Right lobe of liver (tissue), 6 donors: ENCODE results near the gene KLHL22. TPM values are rescaled to one million over a fixed set of nuclear protein-coding genes. Genes with fewer than 3 reads are reported as not detected.

ENCODE experiments used
- ATAC-seq, 4 donors: fragments of 200-7000 bp; cut with Tn5 transposase; one replicate each; pipeline ENCODE4 v1.9.1; 2020; ENCODE audit warnings: mild to moderate bottlenecking in 4 of 4, moderate library complexity in 4 of 4
- DNase-seq, 3 donors: peaks; one replicate each; pipeline ENCODE4 v3.0.0-alpha.2; 2020
- H3K27ac ChIP-seq, 3 donors: fragments of 200-600 bp; one replicate each; pipeline ENCODE4 v1.8.0; 2022
- H3K27me3 ChIP-seq, 2 donors: fragments of 200-600 bp; one replicate each; pipeline ENCODE4 v1.8.0; 2022
- H3K36me3 ChIP-seq, 4 donors: fragments of 200-600 bp; sonication (generic) in 1 of 4; one replicate each; pipeline versions ENCODE4 v1.5.1 to v1.8.0; 2017 to 2022; ENCODE audit warnings: control low read depth in 1 of 4
- H3K4me1 ChIP-seq, 4 donors: fragments of 200-600 bp; sonication (generic) in 1 of 4; one replicate each; pipeline versions ENCODE4 v1.5.1 to v1.8.0; 2017 to 2022; ENCODE audit warnings: control low read depth in 1 of 4
- H3K4me3 ChIP-seq, 3 donors: fragments of 200-600 bp; one replicate each; pipeline ENCODE4 v1.8.0; 2022
- H3K9me3 ChIP-seq, 4 donors: fragments of 200-600 bp; sonication (generic) in 1 of 4; one replicate each; pipeline versions ENCODE4 v1.5.1 to v1.8.0; 2017 to 2022; ENCODE audit warnings: control low read depth in 1 of 4
- POLR2A ChIP-seq: fragments of 450-650 bp; IDR thresholded peaks from one replicate; pipeline ENCODE4 v1.6.1; 2017; ENCODE audit warnings: antibody characterized with exemption, mild to moderate bottlenecking
- WGBS: methylation state at CpG from one replicate; pipeline ENCODE4 v1.1.6; 2018; ENCODE audit warnings: low coverage, low lambda C conversion rate; ENCODE audit not compliant: insufficient coverage; ENCODE audit errors: missing lambda C conversion rate; 5-methylcytosine and 5-hydroxymethylcytosine counted together
- intact Hi-C, 2 donors: fragments of 100-400 bp; cut with DNase I; formaldehyde crosslinking; loops; one replicate each; pipeline versions ENCODE4 v1.11.2 to v1.14.1; 2022
- total RNA-seq, 6 experiments: library from RNA; depleted of rRNA in 2 of 6; stranded (reverse); fragments of >200 nt in 2 of 6; fragmentation: NEBNext Ultra II Directional in 3 of 6; extraction: Animal tissue kit (Norgen Biotek cat#: 25700) in 3 of 6; gene quantifications; one replicate each; pipeline versions ENCODE4 v1.1.0 to v1.2.4, GENCODE V29; 2016 to 2023
- TF ChIP-seq, protein P1 (sequence below), 4 donors: fragments of 200-600 bp in 3 of 4; fragments of 450-650 bp in 1 of 4; IDR thresholded peaks; one replicate each; pipeline versions ENCODE4 v1.5.1 to v1.8.0; 2016 to 2022; ENCODE audit warnings: antibody characterized with exemption in 4 of 4, mild to moderate bottlenecking in 2 of 4
- donor health status: DM: no; HTN: yes; CAD: no.
- donor health status: DM: no; HTN: no; CAD: no.
- donor health status: DM: no; HTN: no; CAD: no.
- donor health status: DM: no; HTN: yes; CAD: no.
- donor health status: DM: no; HTN: yes; CAD: no.

Gene KLHL22
- total RNA-seq, 6 experiments from 2014 or later = 9.0 to 14.2 (median 10.2) TPM

DNA sequence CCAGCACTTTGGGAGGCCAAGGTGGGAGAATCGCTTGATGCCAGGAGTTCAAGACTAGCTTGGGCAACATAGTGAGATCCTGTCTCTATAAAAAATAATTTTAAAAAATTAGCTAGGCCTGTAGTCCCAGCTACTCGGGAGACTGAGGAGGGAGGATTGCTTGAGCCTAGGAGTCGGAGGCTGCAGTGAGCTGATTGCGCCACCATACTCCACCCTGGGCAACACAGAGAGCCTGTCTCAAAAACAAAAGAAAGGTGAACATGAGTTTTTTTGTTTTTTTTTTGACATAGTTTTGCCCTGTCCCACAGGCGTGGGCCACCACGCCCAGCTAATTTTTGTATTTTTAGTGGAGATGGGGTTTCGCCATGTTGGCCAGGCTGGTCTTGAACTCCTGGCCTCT lies 29.5 kb upstream of the KLHL22 start:
- WGBS = 95% methylated on average over 6 of the region's 7 CpGs
- intact Hi-C loops = loop anchor here in 1 of 2 donors (10.0 kb wide), 1 partner anchor 50 kb away; no protein-coding TSS in a partner anchor

DNA sequence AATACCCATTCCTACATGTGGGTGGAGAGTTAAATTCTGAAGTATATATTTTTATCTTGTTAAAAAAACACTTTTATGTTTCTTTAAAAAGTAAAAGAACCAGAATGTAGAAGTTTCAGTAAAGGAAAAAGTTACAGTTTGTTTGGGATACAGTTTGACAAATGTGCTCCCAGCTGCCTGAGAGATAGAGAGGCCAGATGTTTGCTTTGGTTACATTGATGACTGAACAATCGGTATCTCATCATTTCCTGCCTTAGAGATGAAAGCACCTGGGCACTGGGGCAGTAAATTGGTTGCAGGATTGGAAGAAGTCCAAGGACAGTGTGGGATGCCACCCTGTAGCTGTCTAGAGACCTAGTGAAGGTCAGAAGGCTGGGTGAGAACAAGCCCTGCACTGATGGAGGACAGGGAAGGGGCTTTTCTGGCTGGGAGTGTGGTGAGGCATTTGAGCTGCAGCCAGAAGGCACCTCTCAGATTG lies 28.4 kb upstream of the KLHL22 start:
- TF ChIP-seq, protein P1, sequence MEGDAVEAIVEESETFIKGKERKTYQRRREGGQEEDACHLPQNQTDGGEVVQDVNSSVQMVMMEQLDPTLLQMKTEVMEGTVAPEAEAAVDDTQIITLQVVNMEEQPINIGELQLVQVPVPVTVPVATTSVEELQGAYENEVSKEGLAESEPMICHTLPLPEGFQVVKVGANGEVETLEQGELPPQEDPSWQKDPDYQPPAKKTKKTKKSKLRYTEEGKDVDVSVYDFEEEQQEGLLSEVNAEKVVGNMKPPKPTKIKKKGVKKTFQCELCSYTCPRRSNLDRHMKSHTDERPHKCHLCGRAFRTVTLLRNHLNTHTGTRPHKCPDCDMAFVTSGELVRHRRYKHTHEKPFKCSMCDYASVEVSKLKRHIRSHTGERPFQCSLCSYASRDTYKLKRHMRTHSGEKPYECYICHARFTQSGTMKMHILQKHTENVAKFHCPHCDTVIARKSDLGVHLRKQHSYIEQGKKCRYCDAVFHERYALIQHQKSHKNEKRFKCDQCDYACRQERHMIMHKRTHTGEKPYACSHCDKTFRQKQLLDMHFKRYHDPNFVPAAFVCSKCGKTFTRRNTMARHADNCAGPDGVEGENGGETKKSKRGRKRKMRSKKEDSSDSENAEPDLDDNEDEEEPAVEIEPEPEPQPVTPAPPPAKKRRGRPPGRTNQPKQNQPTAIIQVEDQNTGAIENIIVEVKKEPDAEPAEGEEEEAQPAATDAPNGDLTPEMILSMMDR (IDR thresholded peaks at IDR 0.05) = no peak
- no peak for TF ChIP-seq POLR2A
- Histone ChIP-seq H3K27ac (no peak overlapping the region), H3K36me3 (peaks cover 0 to 17% (median 0%) of the 10 kb centered on the region in 4 donors), H3K4me3 (no peak overlapping the region), H3K9me3 (no peaks in the 10 kb centered on the region), H3K4me1 (peaks cover 0 to 7% (median 0%) of the 10 kb centered on the region in 4 donors), H3K27me3 (no peaks in the 10 kb centered on the region)
- DNase-seq (peak in 1 of 3 donors; percentile 9), ATAC-seq (peak in 3 of 4 donors; percentile 20 to 77 (median 38))
- 0% methylated on average over 1 of the region's 1 CpG for WGBS
- intact Hi-C loops = loop anchor here in 1 of 2 donors (10.0 kb wide), 1 partner anchor 51 kb away; no protein-coding TSS in a partner anchor

More for the DNA sequence above, 29.5 kb upstream of the KLHL22 start:
- TF ChIP-seq, protein P1 (IDR thresholded peaks at IDR 0.05) = no peak
- no peak for TF ChIP-seq POLR2A
- H3K4me1 ChIP-seq = peaks cover 0 to 7% (median 0%) of the 10 kb centered on the region in 4 donors
- no peaks in the 10 kb centered on the region for H3K27me3 ChIP-seq
- DNase-seq (peak in 1 of 3 donors; percentile 5), ATAC-seq (no peak)
- H3K4me3 ChIP-seq = no peak overlapping the region
- H3K36me3 ChIP-seq = peaks cover 0 to 9% (median 0%) of the 10 kb centered on the region in 4 donors
- H3K27ac ChIP-seq = no peak overlapping the region
- no peaks in the 10 kb centered on the region for H3K9me3 ChIP-seq

DNA sequence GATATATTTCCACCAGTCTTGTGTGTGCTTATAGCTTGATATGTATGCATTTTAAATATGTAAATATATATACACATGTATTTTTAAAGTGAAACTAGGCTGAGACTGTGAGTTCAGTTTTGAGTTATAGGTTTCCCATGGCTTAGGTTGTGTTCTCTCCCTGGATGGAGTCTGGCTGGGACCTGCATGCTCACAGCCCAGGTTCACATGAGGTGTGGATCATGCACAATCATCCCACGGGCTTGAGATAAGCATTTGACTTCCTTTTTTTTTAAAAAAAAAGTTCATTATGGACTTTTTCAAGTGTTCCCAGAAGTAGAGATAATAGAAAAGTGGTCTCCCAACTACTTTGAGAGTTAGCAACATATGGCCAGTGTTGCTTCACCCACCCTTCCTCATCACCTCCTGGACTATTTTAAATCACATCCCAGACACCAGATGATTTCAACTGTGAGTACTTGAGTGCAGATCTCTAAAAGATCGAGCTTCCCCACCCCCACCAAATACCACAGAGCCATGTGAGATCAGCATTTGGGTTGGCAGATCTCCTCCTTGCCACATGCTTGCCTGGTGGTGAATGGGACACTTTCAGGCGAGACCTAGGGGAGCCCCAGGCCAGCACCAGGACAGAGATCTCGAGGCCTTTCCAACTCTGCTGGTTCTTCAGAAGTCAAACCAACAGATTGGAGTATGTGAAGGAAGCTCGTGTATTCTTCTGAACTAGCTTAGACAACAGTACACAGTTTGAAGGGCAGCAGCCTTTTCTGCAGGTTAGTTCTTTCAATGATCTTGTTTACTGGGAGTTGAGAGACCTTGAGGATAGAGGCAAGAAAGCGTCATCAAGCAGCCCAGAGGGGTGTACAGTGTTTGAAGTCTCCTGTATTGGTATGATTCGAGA lies 27.7 kb upstream of the KLHL22 start:
- no peaks in the 10 kb centered on the region for H3K9me3 ChIP-seq
- 55% methylated on average over 6 of the region's 7 CpGs for WGBS
- DNase-seq (peak in 1 of 3 donors; percentile 11), ATAC-seq (peak in 1 of 4 donors; percentile 37)
- H3K4me3 ChIP-seq = no peak overlapping the region
- peaks cover 0 to 17% (median 0%) of the 10 kb centered on the region in 4 donors for H3K36me3 ChIP-seq
- H3K27ac ChIP-seq = no peak overlapping the region
- H3K27me3 ChIP-seq = no peaks in the 10 kb centered on the region
- intact Hi-C loops = loop anchor here in 1 of 2 donors (10.0 kb wide), 1 partner anchor 51 kb away; no protein-coding TSS in a partner anchor
- peaks cover 0 to 7% (median 0%) of the 10 kb centered on the region in 4 donors for H3K4me1 ChIP-seq
- TF ChIP-seq, protein P1 (IDR thresholded peaks at IDR 0.05) = no peak
- no peak for TF ChIP-seq POLR2A

DNA sequence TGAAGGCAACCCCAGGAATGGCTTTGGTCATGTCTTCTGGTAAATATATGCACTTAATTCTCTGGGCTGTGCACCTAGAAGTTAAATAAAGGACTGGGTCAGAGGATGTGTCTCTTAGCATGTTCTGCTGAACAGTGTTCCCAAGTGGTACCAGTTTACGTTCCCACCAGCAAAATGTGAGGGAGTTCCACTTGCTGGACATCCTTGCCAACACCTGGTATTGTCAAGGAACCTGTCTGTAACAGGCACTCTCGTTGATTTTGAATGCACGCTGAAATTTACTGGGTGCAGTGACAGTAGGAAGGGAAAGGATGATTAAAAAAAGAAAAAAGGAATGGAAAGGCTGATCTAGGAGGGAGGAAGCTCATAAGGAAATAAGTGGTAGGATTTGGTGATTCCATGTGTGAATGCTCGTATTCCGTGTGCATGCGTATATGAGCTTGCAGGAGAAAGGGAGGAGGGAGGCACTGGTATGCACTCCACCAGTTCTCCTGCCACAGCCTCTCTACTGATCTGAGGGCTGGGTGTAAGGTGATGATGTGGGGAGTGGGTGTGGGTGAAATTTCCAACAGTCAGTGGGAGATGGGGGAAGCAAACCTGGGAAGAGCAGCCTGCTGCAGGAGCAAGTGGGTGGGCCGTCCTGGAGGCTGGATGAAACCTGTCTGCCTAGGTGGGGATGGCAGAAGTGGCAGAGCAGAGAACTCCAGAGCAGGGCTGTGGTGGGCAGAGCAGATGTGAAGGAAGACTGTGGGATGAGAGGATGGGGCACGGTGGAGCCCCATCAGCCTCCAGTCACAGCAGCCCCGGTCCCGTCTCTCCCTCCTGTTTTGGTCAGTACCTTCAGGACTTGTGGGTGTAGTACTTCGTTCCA lies 26.8 kb upstream of the KLHL22 start:
- Histone ChIP-seq H3K36me3 (peaks cover 0 to 13% (median 0%) of the 10 kb centered on the region in 4 donors), H3K4me3 (no peak overlapping the region), H3K27ac (no peak overlapping the region), H3K4me1 (peaks cover 0 to 7% (median 0%) of the 10 kb centered on the region in 4 donors), H3K9me3 (no peaks in the 10 kb centered on the region), H3K27me3 (no peaks in the 10 kb centered on the region)
- DNase-seq (no peak), ATAC-seq (no peak)
- 83% methylated on average over 8 of the region's 11 CpGs for WGBS
- intact Hi-C loops = loop anchor here in 1 of 2 donors (10.0 kb wide), 1 partner anchor 52 kb away; no protein-coding TSS in a partner anchor
- TF ChIP-seq POLR2A = no peak
- TF ChIP-seq, protein P1 (IDR thresholded peaks at IDR 0.05) = no peak
